Ovary (tissue), 3 donors: ENCODE results near the gene F13B.
"Not testable (repeated sequence)": the region's sequence is repeated elsewhere in the genome, so short reads cannot be mapped to it uniquely, and the experiment has no call there.

ENCODE experiments used
- EP300 ChIP-seq: sonication (generic); formaldehyde crosslinking; IDR thresholded peaks from one replicate; pipeline ENCODE4 v1.6.1; 2017; ENCODE audit warnings: antibody characterized with exemption
- TF ChIP-seq, protein P1 (sequence below), 3 donors: fragments of 450-650 bp in 2 of 3; fragments of 200-600 bp in 1 of 3; IDR thresholded peaks; one replicate each; pipeline versions ENCODE4 v1.5.1 to v1.8.0; 2016 to 2022; ENCODE audit warnings: antibody characterized with exemption in 3 of 3, mild to moderate bottlenecking in 1 of 3
- donor health status: DM: no; HTN: no; CAD: no.

DNA sequence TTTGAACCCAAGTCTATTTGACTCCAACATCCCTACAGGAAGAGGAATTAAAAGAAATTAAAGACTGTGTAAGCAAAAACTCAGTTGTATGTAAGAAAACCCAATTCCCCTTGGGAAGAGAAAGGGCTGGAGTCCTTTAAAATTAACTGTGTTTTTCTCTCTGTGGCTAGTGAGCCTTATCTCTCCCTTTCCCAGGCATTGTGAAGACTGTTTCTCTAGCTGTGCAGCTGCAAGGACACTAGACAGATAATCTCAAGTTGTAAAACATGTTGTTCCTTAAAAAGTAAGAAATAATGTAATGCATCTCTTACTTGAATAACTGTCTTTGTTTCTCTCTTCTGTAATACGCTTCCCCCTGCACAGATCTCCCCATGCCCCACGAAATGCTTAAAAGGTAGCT lies 29.9 kb upstream of the F13B start:
- not testable (repeated sequence) for TF ChIP-seq EP300
- TF ChIP-seq, protein P1, sequence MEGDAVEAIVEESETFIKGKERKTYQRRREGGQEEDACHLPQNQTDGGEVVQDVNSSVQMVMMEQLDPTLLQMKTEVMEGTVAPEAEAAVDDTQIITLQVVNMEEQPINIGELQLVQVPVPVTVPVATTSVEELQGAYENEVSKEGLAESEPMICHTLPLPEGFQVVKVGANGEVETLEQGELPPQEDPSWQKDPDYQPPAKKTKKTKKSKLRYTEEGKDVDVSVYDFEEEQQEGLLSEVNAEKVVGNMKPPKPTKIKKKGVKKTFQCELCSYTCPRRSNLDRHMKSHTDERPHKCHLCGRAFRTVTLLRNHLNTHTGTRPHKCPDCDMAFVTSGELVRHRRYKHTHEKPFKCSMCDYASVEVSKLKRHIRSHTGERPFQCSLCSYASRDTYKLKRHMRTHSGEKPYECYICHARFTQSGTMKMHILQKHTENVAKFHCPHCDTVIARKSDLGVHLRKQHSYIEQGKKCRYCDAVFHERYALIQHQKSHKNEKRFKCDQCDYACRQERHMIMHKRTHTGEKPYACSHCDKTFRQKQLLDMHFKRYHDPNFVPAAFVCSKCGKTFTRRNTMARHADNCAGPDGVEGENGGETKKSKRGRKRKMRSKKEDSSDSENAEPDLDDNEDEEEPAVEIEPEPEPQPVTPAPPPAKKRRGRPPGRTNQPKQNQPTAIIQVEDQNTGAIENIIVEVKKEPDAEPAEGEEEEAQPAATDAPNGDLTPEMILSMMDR (IDR thresholded peaks at IDR 0.05), result not testable (repeated sequence)
